Omental fat pad (tissue), 4 donors: ENCODE results near the gene OTOP3. TPM values are rescaled to one million over a fixed set of nuclear protein-coding genes. Genes with fewer than 3 reads are reported as not detected.

Source experiments
- ATAC-seq: fragments of 150-250 bp; one replicate; pipeline ENCODE4 v1.9.1; 2016; ENCODE audit warnings: mild to moderate bottlenecking, moderate library complexity; ENCODE audit not compliant: low FRiP score
- DNase-seq: peaks from one replicate; pipeline ENCODE4 v3.0.0-alpha.2; 2019; ENCODE audit warnings: low spot score
- CTCF ChIP-seq, 3 donors: fragments of 450-650 bp; IDR thresholded peaks; one replicate each; pipeline ENCODE4 v1.5.1; 2016 to 2017; ENCODE audit warnings: antibody characterized with exemption in 3 of 3, mild to moderate bottlenecking in 3 of 3, moderate library complexity in 2 of 3
- total RNA-seq, 4 donors: library from RNA; depleted of rRNA; stranded (reverse); fragments of >200 nt; gene quantifications; one replicate each; pipeline ENCODE4 v1.1.0, GENCODE V29; 2016

Gene OTOP3, protein sequence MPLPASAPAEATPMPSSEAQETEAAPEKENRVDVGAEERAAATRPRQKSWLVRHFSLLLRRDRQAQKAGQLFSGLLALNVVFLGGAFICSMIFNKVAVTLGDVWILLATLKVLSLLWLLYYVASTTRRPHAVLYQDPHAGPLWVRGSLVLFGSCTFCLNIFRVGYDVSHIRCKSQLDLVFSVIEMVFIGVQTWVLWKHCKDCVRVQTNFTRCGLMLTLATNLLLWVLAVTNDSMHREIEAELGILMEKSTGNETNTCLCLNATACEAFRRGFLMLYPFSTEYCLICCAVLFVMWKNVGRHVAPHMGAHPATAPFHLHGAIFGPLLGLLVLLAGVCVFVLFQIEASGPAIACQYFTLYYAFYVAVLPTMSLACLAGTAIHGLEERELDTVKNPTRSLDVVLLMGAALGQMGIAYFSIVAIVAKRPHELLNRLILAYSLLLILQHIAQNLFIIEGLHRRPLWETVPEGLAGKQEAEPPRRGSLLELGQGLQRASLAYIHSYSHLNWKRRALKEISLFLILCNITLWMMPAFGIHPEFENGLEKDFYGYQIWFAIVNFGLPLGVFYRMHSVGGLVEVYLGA
- total RNA-seq, result not detected

DNA sequence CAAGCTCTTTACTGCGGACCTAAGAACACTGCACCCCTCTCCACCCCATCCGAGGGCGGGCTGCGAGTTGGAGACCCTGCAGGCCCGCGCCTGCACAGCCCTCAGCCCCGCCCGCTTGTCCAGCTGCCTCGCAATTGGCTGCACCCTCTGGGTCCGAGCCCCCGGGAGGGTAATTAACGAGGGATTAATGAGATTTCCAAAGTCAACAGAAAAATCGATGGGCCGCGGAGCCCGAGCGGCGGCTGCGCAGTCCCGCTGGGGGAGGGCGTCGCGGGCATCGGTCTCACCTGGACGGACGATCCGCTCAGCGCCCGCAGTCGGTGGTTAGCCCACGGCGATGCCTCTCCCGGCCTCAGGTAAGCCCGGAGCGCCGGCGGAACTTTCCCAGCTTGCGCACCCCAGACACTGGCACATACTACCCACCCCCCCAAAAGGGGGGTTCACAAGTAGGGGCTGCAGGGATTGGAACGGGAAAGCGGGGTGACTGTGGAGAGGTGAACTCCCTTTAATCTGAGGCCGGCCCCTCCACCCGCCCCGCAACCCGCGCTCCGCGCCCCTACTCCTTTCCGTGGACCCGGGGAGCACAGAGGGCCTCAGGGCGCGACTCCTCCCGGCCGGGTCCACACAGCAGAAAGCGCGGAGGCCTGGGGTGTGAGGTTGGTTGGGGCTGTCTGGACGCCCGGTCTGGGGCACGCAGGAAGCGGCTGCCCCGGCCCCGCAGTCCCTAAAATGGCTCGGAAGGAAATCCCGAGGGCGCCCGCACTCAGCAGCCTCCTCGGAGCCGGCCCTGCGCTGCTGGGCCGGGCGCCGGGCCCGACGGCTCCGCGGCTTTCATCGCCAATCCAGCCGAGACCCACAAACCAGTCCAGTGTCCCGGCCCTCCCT is at the start of gene OTOP3:
OTOP3 (plus strand) TSS at position 314 of the 885 bp plus-strand sequence; CDS start at position 338, 24 bp downstream.
- ATAC-seq, result no peak
- DNase-seq, result no peak
- no peak for TF ChIP-seq CTCF (IDR thresholded peaks at IDR 0.05)

- DNase-seq (no peak), ATAC-seq (no peak)
- no peak for TF ChIP-seq CTCF (IDR thresholded peaks at IDR 0.05)
Measured at GRCh38 chr17:74888469-74888868, 47.2 kb upstream of the OTOP3 start.

DNA sequence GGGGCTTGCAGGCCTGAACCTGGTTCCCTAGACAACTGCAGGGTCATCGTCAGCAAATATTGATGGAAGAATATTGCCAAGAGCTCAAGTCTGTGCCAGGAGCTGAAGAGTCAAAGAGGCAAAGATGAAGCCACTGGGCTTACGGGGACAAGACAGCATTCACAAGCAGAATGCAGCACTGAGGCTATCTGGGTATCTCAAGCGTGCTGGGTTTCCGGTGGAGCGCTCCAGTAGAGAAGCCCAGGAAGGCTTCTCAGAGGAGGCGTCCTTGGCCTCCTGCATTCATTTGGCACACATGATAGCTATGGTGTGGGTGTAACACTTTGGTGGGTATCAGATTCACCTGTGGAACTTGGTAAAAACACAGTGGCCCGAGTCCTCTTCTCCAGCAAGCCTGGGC is 45.1 kb upstream of the OTOP3 start:
- TF ChIP-seq CTCF (IDR thresholded peaks at IDR 0.05), result no peak
- DNase-seq (no peak), ATAC-seq (no peak)

DNA sequence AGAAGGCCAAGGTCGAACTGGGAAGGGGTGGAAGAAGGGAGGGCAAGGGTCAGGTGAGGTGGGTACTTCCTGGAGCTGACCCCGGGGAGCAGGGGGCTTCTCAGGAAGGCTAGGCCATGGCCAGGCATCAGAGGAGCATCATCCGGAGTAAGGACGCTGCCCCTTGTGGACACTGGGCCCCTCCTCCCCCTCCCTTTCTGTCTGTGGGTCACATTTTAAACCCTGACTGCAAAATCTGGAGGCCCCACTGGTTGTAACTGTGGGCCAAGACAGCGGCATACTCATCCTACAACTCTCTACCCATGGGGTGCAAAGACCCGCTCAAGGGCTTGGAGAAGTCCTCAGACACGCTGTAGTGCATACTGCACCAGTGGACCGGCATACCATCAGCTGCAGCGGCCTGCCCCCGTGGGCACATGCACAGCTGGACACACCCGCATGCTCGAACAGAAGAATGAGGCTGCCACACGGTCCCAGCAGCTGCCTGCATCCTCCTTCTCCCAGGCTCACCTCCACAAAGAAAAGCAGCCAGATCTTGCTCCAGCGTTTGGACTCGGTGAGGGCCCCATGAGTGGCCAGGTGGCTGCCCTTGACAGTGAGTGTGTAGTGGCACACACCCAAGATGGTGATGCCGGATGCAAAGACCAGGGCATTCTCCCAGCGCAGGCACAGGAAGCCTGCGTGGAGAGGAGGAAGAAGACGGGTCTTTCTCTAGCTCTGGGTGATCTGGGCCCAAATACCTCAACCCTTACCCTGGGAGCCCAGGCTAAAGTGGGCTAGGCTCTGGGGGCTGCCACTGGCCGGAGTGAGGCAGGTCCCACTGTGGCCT is 43.5 kb upstream of the OTOP3 start:
- no peak for TF ChIP-seq CTCF (IDR thresholded peaks at IDR 0.05)
- DNase-seq (no peak), ATAC-seq (no peak)

DNA sequence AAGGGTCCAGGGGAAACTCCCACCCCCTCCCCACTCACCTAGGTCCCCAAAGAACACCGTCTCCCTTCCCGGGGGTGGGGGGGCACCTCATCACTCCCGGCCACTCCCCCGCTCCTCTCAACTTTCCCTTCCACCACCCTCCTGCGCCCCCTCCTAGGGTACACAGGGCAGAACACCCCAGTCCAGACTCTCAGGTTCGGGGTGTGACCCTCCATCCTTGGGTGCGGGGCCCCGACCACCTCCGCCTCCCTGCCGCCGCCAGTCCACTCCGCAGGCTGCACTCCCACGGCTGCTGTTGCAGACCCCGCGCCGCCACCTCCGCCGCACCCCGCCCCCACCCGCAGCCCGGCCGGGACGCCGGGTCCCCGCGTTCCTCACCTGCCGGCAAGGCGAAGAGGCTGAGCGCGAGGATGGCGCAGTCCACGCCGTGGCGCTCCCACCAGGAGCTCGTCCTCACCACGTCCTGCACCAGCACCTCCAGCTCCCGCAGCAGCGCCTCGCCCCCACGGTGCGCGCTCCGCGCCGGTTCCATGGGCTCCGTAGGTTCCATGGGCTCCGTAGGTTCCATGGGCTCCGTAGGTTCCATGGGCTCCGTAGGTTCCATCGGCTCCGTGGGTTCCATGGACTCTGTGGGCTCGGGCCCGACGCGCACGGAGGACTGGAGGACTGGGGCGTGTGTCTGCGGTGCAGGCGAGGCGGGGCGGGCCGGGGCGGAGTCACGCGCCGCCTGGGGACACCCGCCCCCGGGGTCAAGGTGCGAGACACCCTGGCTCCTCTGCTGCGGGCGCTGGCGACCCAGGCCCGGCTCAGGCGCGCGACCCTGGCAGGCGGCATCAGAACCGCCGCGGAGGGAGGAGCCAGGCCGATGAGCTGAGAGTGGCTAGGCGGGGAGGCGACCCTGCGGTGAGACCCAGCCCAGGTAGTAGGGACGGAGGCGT is 42.5 kb upstream of the OTOP3 start, which contains the start of gene FADS6:
FADS6 (minus strand) TSS at position 660 of the 938 bp plus-strand sequence; CDS start at position 622, 38 bp downstream.
- no peak for ATAC-seq
- no peak for TF ChIP-seq CTCF (IDR thresholded peaks at IDR 0.05)
- no peak for DNase-seq
